SJSA1 (cell line): ENCODE results near the gene SP8. TPM values are rescaled to one million over a fixed set of nuclear protein-coding genes. Genes with fewer than 3 reads are reported as not detected.
A peak's percentile ranks its signal among the peaks of the same experiment; 100 is the strongest.
"Not testable (repeated sequence)": the region's sequence is repeated elsewhere in the genome, so short reads cannot be mapped to it uniquely, and the experiment has no call there.

Experiments
- DNase-seq, 2 experiments: peaks; one replicate each; pipeline ENCODE4 v3.0.0-alpha.2; 2015 to 2020; ENCODE audit warnings: low spot score in 2 of 2, low read depth in 1 of 2
- H3K27ac ChIP-seq: fragments of 250-450 bp; sonication (Bioruptor Pico); 2 replicates; pipeline ENCODE4 v1.5.1; 2020; ENCODE audit warnings: mild to moderate bottlenecking, moderate library complexity
- H3K27me3 ChIP-seq: fragments of 250-450 bp; sonication (Bioruptor Pico); replicated peaks from 2 replicates; pipeline ENCODE4 v1.5.1; 2020; ENCODE audit warnings: mild to moderate bottlenecking, moderate library complexity
- H3K36me3 ChIP-seq: fragments of 250-450 bp; sonication (Bioruptor Pico); 2 replicates; pipeline ENCODE4 v1.5.1; 2020; ENCODE audit warnings: mild to moderate bottlenecking
- H3K4me1 ChIP-seq: fragments of 250-450 bp; sonication (Bioruptor Pico); replicated peaks from 2 replicates; pipeline ENCODE4 v1.6.1; 2021; ENCODE audit warnings: mild to moderate bottlenecking
- H3K4me3 ChIP-seq: fragments of 250-450 bp; sonication (Bioruptor Pico); 2 replicates; pipeline ENCODE4 v1.5.1; 2020; ENCODE audit warnings: mild to moderate bottlenecking
- H3K9me3 ChIP-seq: fragments of 250-450 bp; sonication (Bioruptor Pico); replicated peaks from 2 replicates; pipeline ENCODE4 v1.5.1; 2020; ENCODE audit warnings: mild to moderate bottlenecking
- total RNA-seq: library from RNA; depleted of rRNA; stranded (reverse); fragments of >200 nt; shearing (Covaris generic); gene quantifications from 2 replicates; pipeline ENCODE4 v1.2.3, GENCODE V29; 2014; rRNA removed

The SP8 gene
- not detected in 2 replicates for total RNA-seq

DNA sequence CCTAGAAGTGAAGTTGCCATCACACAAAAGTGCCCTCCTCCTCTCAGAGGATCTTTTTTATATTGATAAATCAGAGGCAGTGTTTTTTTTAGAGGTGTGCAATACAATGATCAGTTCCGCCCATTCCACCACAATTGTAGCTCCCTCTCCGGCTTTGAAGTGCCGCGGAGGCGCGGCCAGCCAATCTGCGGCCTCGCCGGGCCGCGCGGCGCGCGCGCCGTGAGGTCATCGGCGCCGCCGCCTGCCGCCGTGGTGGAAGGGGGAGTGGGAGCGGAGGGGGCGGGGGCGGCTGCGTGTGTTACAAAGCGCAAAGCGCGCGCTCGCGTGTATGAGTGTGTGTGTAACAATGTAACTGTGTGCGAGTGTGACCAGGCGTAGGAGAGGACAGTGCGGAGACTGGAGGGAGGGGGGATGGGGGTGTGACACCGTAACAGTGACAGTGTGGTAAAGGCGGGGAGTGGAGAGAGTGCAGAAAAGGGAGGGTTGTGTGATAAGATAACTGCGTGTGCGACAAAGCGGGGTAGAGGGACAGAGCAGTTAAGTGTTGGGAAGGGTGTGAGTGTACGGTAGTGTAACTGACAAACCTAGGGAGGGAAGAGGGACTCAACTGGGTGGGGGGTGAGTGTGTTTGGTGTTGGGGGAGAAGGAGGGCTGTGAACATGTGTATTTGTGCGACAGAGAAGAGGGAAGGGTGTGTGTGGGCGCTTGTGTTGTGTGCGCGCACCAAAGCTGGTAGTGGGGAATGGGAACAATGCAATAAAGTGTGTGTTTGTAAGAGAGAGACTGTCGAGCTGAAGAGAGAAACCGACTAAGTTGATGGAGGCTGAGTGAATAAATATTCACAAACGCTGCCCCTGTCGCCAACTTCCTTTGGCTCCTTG lies at the start of gene SP8:
Gene SP8 (minus strand): TSS at position 108 of the 881 bp plus-strand sequence. CDS start 88 bp downstream, at position 20.
- no peaks in the 10 kb centered on the region for H3K4me1 ChIP-seq
- H3K36me3 ChIP-seq = no peaks in the 10 kb centered on the region
- peak; percentile 6 to 41 for DNase-seq
- H3K9me3 ChIP-seq = peaks cover 9% of the 10 kb centered on the region
- no peak within 1 kb of the TSS for H3K27ac ChIP-seq
- peak within 1 kb of the TSS; percentile 17; the same call in 1 of the 2 replicates for H3K4me3 ChIP-seq
- peaks cover 73% of the 10 kb centered on the region for H3K27me3 ChIP-seq

DNA sequence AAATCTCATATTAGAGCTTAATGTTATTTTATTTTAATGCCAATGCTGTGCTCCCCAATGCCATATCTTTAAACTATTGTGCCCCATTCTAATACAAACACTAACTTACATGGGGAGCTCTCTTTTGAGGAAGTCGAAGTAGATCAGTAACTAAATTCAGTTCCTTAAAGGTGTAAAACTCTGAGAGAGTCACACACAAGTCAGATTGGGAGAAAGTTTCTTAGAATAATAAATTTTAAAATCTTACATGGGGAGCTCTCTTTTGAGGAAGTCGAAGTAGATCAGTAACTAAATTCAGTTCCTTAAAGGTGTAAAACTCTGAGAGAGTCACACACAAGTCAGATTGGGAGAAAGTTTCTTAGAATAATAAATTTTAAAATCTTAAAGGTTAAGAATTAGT lies 49.7 kb upstream of the SP8 start:
- not testable (repeated sequence) for H3K4me3 ChIP-seq, H3K36me3 ChIP-seq, H3K9me3 ChIP-seq, H3K4me1 ChIP-seq, DNase-seq, H3K27me3 ChIP-seq, H3K27ac ChIP-seq

DNA sequence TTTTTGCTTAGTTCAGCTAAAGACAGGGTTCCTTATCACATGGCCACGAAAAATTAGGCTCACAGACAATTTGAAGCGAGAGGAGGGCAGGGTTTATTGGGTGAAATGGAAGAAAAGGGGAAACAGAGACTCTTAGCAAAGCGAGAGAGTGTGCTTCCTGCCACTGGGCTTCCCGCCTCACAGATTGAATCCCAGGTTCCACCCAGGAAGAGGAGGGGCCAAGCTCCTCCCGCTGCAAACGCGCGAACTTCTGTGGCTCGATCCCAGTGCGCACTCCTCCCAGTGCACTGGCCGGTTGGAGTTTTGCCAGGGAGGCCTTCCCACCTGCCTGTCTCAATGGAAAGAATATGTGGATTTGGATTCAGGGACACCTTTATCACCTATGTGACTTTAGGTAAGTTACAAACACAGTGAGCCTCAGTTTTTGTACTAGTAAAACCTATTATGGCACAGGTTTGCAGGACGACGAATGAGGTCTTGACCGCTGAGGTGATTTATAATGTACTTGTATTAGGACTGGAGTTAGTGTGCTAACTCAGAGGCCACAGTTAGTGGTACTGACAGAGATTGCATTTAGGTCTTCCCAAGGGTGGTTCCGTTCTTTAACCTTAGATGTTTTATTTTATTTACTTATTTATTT lies 48.5 kb upstream of the SP8 start:
- Histone ChIP-seq H3K27ac (no peak overlapping the region), H3K27me3 (no peaks in the 10 kb centered on the region; the same call in 1 of the 2 replicates), H3K4me3 (no peak overlapping the region), H3K4me1 (no peaks in the 10 kb centered on the region), H3K36me3 (no peaks in the 10 kb centered on the region), H3K9me3 (no peaks in the 10 kb centered on the region)
- no peak for DNase-seq

DNA sequence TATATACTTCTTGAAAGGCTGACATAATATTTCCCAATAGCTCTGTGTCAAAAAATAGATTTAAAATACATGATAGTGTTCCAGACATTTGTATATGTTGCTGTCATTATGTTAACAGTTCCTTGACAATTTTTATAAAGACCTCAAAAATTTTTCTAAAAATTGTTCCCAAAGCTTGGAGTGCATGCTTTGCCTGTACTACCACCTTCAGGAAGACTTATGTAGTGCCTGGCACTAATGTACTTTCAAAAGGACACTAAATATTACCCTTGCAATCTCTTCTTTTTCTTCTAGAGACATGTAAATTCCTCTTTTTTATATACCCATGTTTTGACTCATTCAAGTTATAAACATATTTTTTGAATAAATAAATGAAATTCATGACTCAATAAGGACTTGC lies 48.0 kb upstream of the SP8 start:
- H3K4me1 ChIP-seq = no peaks in the 10 kb centered on the region
- DNase-seq = no peak
- no peaks in the 10 kb centered on the region; the same call in 1 of the 2 replicates for H3K27me3 ChIP-seq
- no peak overlapping the region for H3K27ac ChIP-seq
- H3K36me3 ChIP-seq = no peaks in the 10 kb centered on the region
- no peak overlapping the region for H3K4me3 ChIP-seq
- no peaks in the 10 kb centered on the region for H3K9me3 ChIP-seq

DNA sequence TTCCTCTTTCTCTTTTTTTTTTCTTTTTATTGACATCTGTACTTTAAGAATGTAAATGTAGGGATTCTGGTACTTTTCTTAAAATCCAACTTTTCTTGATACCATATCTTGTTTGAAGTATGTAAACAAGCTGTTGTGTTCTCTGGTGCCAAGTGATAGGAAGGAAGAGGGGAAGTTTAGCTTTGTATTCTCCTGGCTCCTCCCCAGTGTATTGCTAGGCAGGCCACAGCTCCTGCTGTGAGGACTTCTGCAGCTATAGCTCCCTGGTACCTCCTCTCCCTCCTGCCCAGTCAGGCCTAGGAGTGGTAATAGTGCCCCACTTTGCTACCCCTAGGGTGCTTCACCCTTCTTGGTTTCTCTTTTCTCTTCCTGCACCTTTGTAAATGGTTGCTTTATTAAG lies 45.3 kb upstream of the SP8 start:
- Histone ChIP-seq H3K4me3 (no peak overlapping the region), H3K27me3 (no peaks in the 10 kb centered on the region; the same call in 1 of the 2 replicates), H3K9me3 (no peaks in the 10 kb centered on the region), H3K36me3 (no peaks in the 10 kb centered on the region), H3K4me1 (no peaks in the 10 kb centered on the region), H3K27ac (no peak overlapping the region)
- DNase-seq = no peak

DNA sequence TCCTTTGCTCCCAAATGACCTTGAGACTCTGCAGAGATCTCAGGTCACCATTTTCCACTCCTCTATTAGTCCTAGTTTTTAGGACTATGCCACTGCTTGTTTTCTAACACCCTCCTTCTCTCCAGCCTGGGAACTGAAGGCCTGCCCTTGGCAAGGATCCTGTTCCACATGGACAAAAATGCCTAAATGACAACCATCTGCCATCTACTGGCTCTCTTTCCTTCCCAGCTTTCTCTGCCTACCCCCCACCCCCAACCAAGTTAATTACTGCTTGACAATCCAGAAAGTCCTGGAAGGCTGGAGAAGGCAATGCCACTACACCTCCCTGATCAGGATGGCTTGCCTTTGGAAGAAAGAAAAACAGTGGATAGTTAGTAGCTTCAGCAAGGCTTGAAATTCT lies 44.8 kb upstream of the SP8 start:
- H3K4me1 ChIP-seq = no peaks in the 10 kb centered on the region
- H3K9me3 ChIP-seq = no peaks in the 10 kb centered on the region
- no peaks in the 10 kb centered on the region for H3K36me3 ChIP-seq
- no peak for DNase-seq
- H3K27ac ChIP-seq = no peak overlapping the region
- no peak overlapping the region for H3K4me3 ChIP-seq
- no peaks in the 10 kb centered on the region; the same call in 1 of the 2 replicates for H3K27me3 ChIP-seq

DNA sequence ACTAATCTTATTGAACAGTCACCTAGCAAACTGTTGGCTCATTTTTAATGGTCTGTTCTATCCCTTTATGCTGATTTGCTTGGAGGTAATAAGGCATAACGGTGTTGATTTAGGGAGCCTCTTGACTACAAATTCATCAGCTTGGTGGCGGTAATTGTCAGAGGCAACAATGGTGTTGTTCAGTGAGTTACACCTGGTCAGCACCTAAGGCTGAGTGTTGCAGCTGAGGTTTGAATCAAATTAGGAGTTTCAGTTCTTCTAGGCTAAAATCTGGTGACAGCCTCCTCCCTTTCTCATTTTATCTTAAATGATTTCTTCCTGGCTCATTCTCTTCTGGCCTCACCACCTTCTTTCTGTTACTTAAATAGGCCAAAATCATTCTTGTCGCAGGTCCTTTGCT lies 42.3 kb upstream of the SP8 start:
- no peak for DNase-seq
- H3K4me3 ChIP-seq = no peak overlapping the region
- H3K9me3 ChIP-seq = no peaks in the 10 kb centered on the region
- H3K36me3 ChIP-seq = no peaks in the 10 kb centered on the region
- H3K27me3 ChIP-seq = no peaks in the 10 kb centered on the region; the same call in 1 of the 2 replicates
- H3K4me1 ChIP-seq = no peaks in the 10 kb centered on the region
- H3K27ac ChIP-seq = no peak overlapping the region

DNA sequence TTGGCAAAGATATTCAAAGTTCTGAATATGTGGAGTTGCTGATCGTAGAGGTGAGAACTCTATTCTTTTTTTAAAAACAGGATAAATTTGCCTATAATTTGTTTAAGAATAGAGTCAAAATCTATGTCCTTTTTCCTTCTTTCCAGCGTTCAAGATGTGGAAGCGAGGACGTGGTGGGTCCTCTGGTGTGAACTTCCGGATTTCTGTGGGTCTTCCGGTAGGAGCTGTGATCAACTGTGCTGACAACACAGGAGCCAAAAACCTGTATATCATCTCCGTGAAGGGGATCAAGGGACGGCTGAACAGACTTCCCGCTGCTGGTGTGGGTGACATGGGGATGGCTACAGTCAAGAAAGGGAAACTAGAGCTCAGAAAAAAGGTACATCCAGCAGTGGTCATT lies 40.5 kb upstream of the SP8 start:
- no peak for DNase-seq
- H3K27ac ChIP-seq = no peak overlapping the region
- H3K27me3 ChIP-seq = no peaks in the 10 kb centered on the region
- H3K4me3 ChIP-seq = no peak overlapping the region
- no peaks in the 10 kb centered on the region for H3K9me3 ChIP-seq
- no peaks in the 10 kb centered on the region for H3K4me1 ChIP-seq
- no peaks in the 10 kb centered on the region for H3K36me3 ChIP-seq

DNA sequence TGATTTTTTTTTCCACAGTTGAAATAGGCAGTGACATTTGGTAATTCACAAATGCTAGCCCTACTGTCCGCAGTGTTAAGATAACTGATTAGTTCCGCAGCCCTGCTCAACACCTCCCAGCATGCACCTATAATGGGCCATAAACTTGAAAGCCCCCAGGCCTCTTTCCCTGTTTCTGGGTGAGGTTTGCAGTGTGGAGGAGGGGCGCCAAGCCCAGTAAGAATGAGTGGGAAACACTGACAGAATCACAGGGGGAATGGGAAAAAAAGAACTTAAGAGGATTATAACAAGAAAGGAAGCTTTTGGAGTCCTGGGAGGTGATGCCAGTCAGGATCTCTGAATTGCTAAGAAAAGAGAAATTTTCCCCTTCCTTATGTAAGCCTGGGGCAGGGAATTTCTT lies 39.6 kb upstream of the SP8 start:
- Histone ChIP-seq H3K27me3 (no peaks in the 10 kb centered on the region), H3K27ac (no peak overlapping the region), H3K4me3 (no peak overlapping the region), H3K9me3 (no peaks in the 10 kb centered on the region), H3K36me3 (no peaks in the 10 kb centered on the region), H3K4me1 (no peaks in the 10 kb centered on the region)
- no peak for DNase-seq

DNA sequence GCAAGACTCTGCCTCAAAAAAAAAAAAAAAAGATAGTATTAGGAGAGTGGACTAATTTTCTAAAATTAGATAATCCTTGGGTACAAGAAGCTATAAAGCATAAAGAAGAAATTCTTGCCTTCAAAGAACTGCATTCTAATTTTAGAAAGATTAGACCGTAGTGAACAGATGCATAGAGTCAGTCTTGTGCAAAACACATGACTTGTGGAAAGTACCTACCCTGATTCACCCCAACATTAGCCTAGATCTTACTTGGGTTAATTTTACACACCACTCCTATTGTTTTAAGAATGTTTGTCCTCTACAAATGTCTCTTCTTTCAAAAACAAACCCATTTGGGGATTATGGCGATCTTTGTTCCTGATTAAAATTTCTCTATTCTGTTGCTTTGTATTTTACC lies 38.9 kb upstream of the SP8 start:
- no peak overlapping the region for H3K27ac ChIP-seq
- no peaks in the 10 kb centered on the region for H3K9me3 ChIP-seq
- H3K27me3 ChIP-seq = no peaks in the 10 kb centered on the region
- no peak for DNase-seq
- H3K4me3 ChIP-seq = no peak overlapping the region
- H3K4me1 ChIP-seq = no peaks in the 10 kb centered on the region
- no peaks in the 10 kb centered on the region for H3K36me3 ChIP-seq

DNA sequence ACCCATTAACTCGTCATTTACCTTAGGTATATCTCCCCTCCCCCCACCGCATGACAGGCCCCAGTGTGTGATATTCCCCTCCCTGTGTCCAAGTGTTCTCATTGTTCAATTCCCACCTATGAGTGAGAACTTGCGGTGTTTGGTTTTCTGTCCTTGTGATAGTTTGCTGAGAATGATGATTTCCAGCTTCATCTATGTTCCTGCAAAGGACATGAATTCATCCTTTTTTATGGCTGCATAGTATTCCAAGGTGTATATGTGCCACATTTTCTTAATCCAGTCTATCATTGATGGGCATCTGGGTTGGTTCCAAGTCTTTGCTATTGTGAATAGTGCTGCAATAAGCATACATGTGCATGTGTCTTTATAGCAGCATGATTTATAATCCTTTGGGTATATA lies 34.7 kb upstream of the SP8 start:
- H3K36me3 ChIP-seq, H3K9me3 ChIP-seq, H3K27me3 ChIP-seq, H3K4me1 ChIP-seq, H3K4me3 ChIP-seq, DNase-seq, H3K27ac ChIP-seq: not testable (repeated sequence)

DNA sequence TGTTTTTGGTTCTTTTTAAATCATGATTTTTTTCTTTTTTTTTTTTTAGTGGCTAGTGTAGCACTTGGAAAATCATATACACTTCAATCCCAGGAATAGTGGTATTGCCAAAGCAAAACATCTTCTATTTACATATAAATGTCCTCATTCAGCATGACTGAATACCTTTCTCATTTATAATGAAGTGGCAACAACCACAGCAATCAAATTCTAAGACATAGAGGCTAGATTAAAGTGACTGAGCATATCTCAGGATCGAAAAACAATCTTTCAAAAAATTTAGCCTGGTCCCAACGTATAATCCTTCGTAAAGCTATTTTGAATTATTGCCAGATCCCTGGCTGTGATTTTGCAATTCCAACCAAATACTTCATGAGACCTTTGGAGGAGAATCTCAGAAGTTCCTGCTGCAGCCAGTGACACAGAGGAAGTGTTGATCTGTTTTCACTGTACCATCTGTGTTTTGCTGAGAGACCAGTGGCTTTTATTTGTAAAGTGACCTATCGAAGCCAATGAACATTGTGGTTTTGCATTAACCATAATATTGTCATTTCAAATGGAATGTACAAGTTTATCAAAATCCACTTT lies 29.8 kb upstream of the SP8 start:
- Histone ChIP-seq H3K36me3 (no peaks in the 10 kb centered on the region), H3K27ac (no peak overlapping the region), H3K4me1 (no peaks in the 10 kb centered on the region), H3K27me3 (no peaks in the 10 kb centered on the region), H3K9me3 (no peaks in the 10 kb centered on the region), H3K4me3 (no peak overlapping the region)
- DNase-seq = no peak

DNA sequence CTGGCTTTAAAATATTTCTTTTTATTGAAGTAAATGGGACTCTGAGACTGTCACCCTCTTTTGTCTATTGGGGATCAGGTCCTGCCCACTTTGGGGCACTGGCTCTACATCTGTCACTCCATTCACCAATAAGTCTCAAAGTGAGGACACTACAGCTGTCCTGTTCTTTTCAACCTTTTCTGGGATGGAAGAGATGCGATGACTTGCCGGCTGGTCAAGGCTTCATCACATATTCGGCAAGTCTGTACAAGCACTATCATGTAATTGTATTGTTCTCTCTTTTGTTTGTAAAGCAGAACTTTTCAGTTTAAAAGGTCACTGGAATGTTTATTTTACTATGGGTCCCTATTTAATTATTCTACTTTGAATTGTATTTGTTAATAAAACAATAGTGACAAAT lies 17.7 kb upstream of the SP8 start:
- peaks cover 14% of the 10 kb centered on the region for H3K27me3 ChIP-seq

More for the DNA sequence above, 17.7 kb upstream of the SP8 start:
- Histone ChIP-seq H3K4me1 (no peaks in the 10 kb centered on the region), H3K9me3 (no peaks in the 10 kb centered on the region), H3K4me3 (no peak overlapping the region), H3K36me3 (no peaks in the 10 kb centered on the region), H3K27ac (no peak overlapping the region)
- DNase-seq = no peak
